ENCODE data around the gene CACUL1.

DNA sequence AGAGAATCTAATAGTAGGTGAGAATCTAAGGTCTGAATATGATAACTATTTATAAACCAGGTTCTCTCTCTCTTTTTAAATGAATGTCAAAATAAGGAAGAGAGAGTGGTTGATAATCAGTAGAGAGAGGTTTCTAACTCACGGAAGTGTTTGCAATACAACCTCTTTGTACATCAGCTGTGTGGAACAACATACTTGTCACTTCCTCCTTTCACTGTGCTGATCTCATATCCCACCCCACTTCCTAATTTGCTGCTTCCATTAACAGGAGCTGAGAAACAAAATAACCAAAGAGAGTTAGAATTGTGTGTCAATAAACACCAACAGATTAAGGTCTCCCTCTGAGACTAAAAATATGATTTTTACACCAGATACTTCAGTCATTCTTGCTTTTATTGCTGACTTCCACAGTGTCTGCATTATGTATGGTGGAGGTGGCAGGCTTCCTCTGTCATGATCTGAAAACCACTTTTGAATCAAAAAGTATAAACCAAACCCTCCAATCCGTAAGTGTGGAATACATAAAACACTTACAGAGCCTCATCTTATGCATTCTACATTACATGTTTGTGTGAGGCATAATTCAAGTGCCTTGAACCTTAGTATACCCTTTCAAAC lies 25.0 kb downstream of the CACUL1 start:
- TF ChIP-seq, protein P1, sequence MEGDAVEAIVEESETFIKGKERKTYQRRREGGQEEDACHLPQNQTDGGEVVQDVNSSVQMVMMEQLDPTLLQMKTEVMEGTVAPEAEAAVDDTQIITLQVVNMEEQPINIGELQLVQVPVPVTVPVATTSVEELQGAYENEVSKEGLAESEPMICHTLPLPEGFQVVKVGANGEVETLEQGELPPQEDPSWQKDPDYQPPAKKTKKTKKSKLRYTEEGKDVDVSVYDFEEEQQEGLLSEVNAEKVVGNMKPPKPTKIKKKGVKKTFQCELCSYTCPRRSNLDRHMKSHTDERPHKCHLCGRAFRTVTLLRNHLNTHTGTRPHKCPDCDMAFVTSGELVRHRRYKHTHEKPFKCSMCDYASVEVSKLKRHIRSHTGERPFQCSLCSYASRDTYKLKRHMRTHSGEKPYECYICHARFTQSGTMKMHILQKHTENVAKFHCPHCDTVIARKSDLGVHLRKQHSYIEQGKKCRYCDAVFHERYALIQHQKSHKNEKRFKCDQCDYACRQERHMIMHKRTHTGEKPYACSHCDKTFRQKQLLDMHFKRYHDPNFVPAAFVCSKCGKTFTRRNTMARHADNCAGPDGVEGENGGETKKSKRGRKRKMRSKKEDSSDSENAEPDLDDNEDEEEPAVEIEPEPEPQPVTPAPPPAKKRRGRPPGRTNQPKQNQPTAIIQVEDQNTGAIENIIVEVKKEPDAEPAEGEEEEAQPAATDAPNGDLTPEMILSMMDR (conservative IDR thresholded peaks at IDR 0.05; ENCODE audit: low read length), result no peak
- no peak for TF ChIP-seq EZH2phosphoT487 (IDR thresholded peaks at IDR 0.05; ENCODE audit: borderline replicate concordance, low read depth, low read length)
